Memory B cell (primary cell): ENCODE results near the gene TMEM237.
A peak's percentile ranks its signal among the peaks of the same experiment; 100 is the strongest.

Experiments
- ATAC-seq: fragments of 150-1000 bp; cut with Tn5 transposase; 2 replicates; pipeline ENCODE4 v1.10.0; 2021; ENCODE audit warnings: low read depth, mild to moderate bottlenecking, moderate library complexity
- DNase-seq, 2 donors: peaks; one replicate each; pipeline ENCODE4 v3.0.0; 2022; ENCODE audit warnings: low spot score in 2 of 2
- H3K27ac Mint-ChIP-seq: one replicate; pipeline ENCODE4 v1.8.0; 2022; ENCODE audit warnings: mild to moderate bottlenecking, moderate library complexity, mixed read lengths
- H3K27me3 Mint-ChIP-seq: one replicate; pipeline ENCODE4 v1.8.0; 2022; ENCODE audit warnings: mixed read lengths
- H3K36me3 Mint-ChIP-seq: one replicate; pipeline ENCODE4 v1.8.0; 2022; ENCODE audit warnings: mild to moderate bottlenecking, mixed read lengths
- H3K4me1 Mint-ChIP-seq: one replicate; pipeline ENCODE4 v1.8.0; 2022; ENCODE audit warnings: mixed read lengths
- H3K4me3 Mint-ChIP-seq: one replicate; pipeline ENCODE4 v1.8.0; 2022; ENCODE audit warnings: mild to moderate bottlenecking, moderate library complexity, mixed read lengths
- H3K9me3 Mint-ChIP-seq: one replicate; pipeline ENCODE4 v1.8.0; 2022; ENCODE audit warnings: mixed read lengths

Gene TMEM237

GRCh38 chr2:201656740-201657139 lies 13.4 kb upstream of the TMEM237 start:
- H3K27ac Mint-ChIP-seq, result no peak overlapping the region
- ATAC-seq (no peak), DNase-seq (no peak)
- no peaks in the 10 kb centered on the region for H3K36me3 Mint-ChIP-seq
- peaks cover 10% of the 10 kb centered on the region for H3K27me3 Mint-ChIP-seq
- no peaks in the 10 kb centered on the region for H3K4me1 Mint-ChIP-seq
- H3K4me3 Mint-ChIP-seq, result no peak overlapping the region
- no peaks in the 10 kb centered on the region for H3K9me3 Mint-ChIP-seq

- Mint-ChIP-seq H3K27me3 (peaks cover 10% of the 10 kb centered on the region), H3K27ac (no peak overlapping the region), H3K36me3 (no peaks in the 10 kb centered on the region), H3K4me1 (no peaks in the 10 kb centered on the region), H3K4me3 (no peak overlapping the region), H3K9me3 (no peaks in the 10 kb centered on the region)
- no peak for DNase-seq
- ATAC-seq, result no peak
These were observed 12.8 kb upstream of the TMEM237 start for GRCh38 chr2:201656102-201656501.

- no peaks in the 10 kb centered on the region for H3K36me3 Mint-ChIP-seq
- peaks cover 10% of the 10 kb centered on the region for H3K27me3 Mint-ChIP-seq
- DNase-seq (no peak), ATAC-seq (no peak)
- no peak overlapping the region for H3K4me3 Mint-ChIP-seq
- no peaks in the 10 kb centered on the region for H3K4me1 Mint-ChIP-seq
- no peaks in the 10 kb centered on the region for H3K9me3 Mint-ChIP-seq
- H3K27ac Mint-ChIP-seq, result no peak overlapping the region
These were observed 11.5 kb upstream of the TMEM237 start for GRCh38 chr2:201654616-201655384.

GRCh38 chr2:201653221-201653620 lies 9.9 kb upstream of the TMEM237 start:
- no peak overlapping the region for H3K4me3 Mint-ChIP-seq
- no peak overlapping the region for H3K27ac Mint-ChIP-seq
- peaks cover 10% of the 10 kb centered on the region for H3K27me3 Mint-ChIP-seq
- no peaks in the 10 kb centered on the region for H3K9me3 Mint-ChIP-seq
- DNase-seq (no peak), ATAC-seq (no peak)
- H3K4me1 Mint-ChIP-seq, result no peaks in the 10 kb centered on the region
- H3K36me3 Mint-ChIP-seq, result no peaks in the 10 kb centered on the region

- no peak overlapping the region for H3K27ac Mint-ChIP-seq
- H3K4me3 Mint-ChIP-seq, result no peak overlapping the region
These were observed 6.1 kb upstream of the TMEM237 start for GRCh38 chr2:201649442-201649841.

GRCh38 chr2:201647431-201647830 lies 4.1 kb upstream of the TMEM237 start:
- peaks cover 3% of the 10 kb centered on the region for H3K4me1 Mint-ChIP-seq
- ATAC-seq, result no peak
- H3K27me3 Mint-ChIP-seq, result peaks cover 3% of the 10 kb centered on the region

More at GRCh38 chr2:201649442-201649841, 6.1 kb upstream of the TMEM237 start:
- no peaks in the 10 kb centered on the region for H3K36me3 Mint-ChIP-seq
- DNase-seq (no peak), ATAC-seq (no peak)
- no peaks in the 10 kb centered on the region for H3K4me1 Mint-ChIP-seq
- no peaks in the 10 kb centered on the region for H3K9me3 Mint-ChIP-seq
- peaks cover 10% of the 10 kb centered on the region for H3K27me3 Mint-ChIP-seq

GRCh38 chr2:201644001-201644400 lies 698 bp upstream of the TMEM237 start:
- H3K27me3 Mint-ChIP-seq, result peaks cover 2% of the 10 kb centered on the region
- H3K4me1 Mint-ChIP-seq, result peaks cover 7% of the 10 kb centered on the region
- no peak overlapping the region for H3K27ac Mint-ChIP-seq
- no peaks in the 10 kb centered on the region for H3K9me3 Mint-ChIP-seq
- no peak for ATAC-seq
- no peak for DNase-seq
- H3K4me3 Mint-ChIP-seq, result no peak overlapping the region
- H3K36me3 Mint-ChIP-seq, result no peaks in the 10 kb centered on the region

More at GRCh38 chr2:201647431-201647830, 4.1 kb upstream of the TMEM237 start:
- no peaks in the 10 kb centered on the region for H3K9me3 Mint-ChIP-seq
- H3K4me3 Mint-ChIP-seq, result no peak overlapping the region
- DNase-seq, result no peak
- H3K36me3 Mint-ChIP-seq, result no peaks in the 10 kb centered on the region
- no peak overlapping the region for H3K27ac Mint-ChIP-seq

GRCh38 chr2:201642579-201643215 lies 606 bp downstream of the TMEM237 start:
- peak; percentile 88 to 95 for DNase-seq
- Mint-ChIP-seq H3K36me3 (no peaks in the 10 kb centered on the region), H3K9me3 (no peaks in the 10 kb centered on the region), H3K27me3 (peaks cover 2% of the 10 kb centered on the region), H3K4me3 (peak overlapping the region; percentile 99), H3K27ac (peak overlapping the region; percentile 98), H3K4me1 (peaks cover 7% of the 10 kb centered on the region)
- ATAC-seq, result peak; percentile 88

GRCh38 chr2:201642086-201642578 lies 1.2 kb downstream of the TMEM237 start:
- peaks cover 2% of the 10 kb centered on the region for H3K27me3 Mint-ChIP-seq
- peak overlapping the region; percentile 98 for H3K27ac Mint-ChIP-seq
- peaks cover 7% of the 10 kb centered on the region for H3K4me1 Mint-ChIP-seq
- H3K36me3 Mint-ChIP-seq, result no peaks in the 10 kb centered on the region
- H3K4me3 Mint-ChIP-seq, result peak overlapping the region; percentile 99
- H3K9me3 Mint-ChIP-seq, result no peaks in the 10 kb centered on the region
- ATAC-seq (peak; percentile 59), DNase-seq (no peak)

GRCh38 chr2:201639205-201639604 lies 4.1 kb downstream of the TMEM237 start:
- Mint-ChIP-seq H3K4me1 (peaks cover 7% of the 10 kb centered on the region), H3K27me3 (peaks cover 2% of the 10 kb centered on the region), H3K36me3 (peaks cover 4% of the 10 kb centered on the region), H3K9me3 (no peaks in the 10 kb centered on the region), H3K27ac (no peak overlapping the region), H3K4me3 (no peak overlapping the region)
- ATAC-seq (no peak), DNase-seq (no peak)

- DNase-seq (no peak), ATAC-seq (no peak)
- Mint-ChIP-seq H3K4me3 (no peak overlapping the region), H3K4me1 (peaks cover 4% of the 10 kb centered on the region), H3K27me3 (no peaks in the 10 kb centered on the region), H3K27ac (no peak overlapping the region), H3K9me3 (no peaks in the 10 kb centered on the region), H3K36me3 (peaks cover 4% of the 10 kb centered on the region)
These were observed 5.0 kb downstream of the TMEM237 start for GRCh38 chr2:201638326-201638725.

GRCh38 chr2:201633661-201634249 lies 9.5 kb downstream of the TMEM237 start:
- H3K36me3 Mint-ChIP-seq, result peaks cover 9% of the 10 kb centered on the region
- H3K27ac Mint-ChIP-seq, result no peak overlapping the region
- no peak overlapping the region for H3K4me3 Mint-ChIP-seq
- H3K9me3 Mint-ChIP-seq, result no peaks in the 10 kb centered on the region
- DNase-seq (no peak), ATAC-seq (no peak)
- H3K4me1 Mint-ChIP-seq, result no peaks in the 10 kb centered on the region
- no peaks in the 10 kb centered on the region for H3K27me3 Mint-ChIP-seq

GRCh38 chr2:201631041-201631440 lies 12.3 kb downstream of the TMEM237 start:
- Mint-ChIP-seq H3K4me3 (no peak overlapping the region), H3K9me3 (no peaks in the 10 kb centered on the region), H3K27ac (no peak overlapping the region), H3K4me1 (no peaks in the 10 kb centered on the region), H3K36me3 (peaks cover 9% of the 10 kb centered on the region), H3K27me3 (no peaks in the 10 kb centered on the region)
- DNase-seq, result no peak
- no peak for ATAC-seq

GRCh38 chr2:201630577-201630976 lies 12.7 kb downstream of the TMEM237 start:
- Mint-ChIP-seq H3K4me3 (no peak overlapping the region), H3K9me3 (no peaks in the 10 kb centered on the region), H3K36me3 (peaks cover 9% of the 10 kb centered on the region), H3K4me1 (no peaks in the 10 kb centered on the region), H3K27ac (no peak overlapping the region), H3K27me3 (no peaks in the 10 kb centered on the region)
- no peak for ATAC-seq
- DNase-seq, result no peak
